PC-9 (cell line): Measurements from ENCODE around the gene SLC30A2.

Experiments used
- CTCF ChIP-seq: fragments of 200-600 bp; sonication (generic); conservative IDR thresholded peaks from 2 replicates; pipeline ENCODE4 v1.6.1; 2017; ENCODE audit warnings: mixed run types, antibody characterized with exemption, mild to moderate bottlenecking, moderate library complexity
- EZH2 ChIP-seq: fragments of 200-600 bp; sonication (generic); IDR thresholded peaks from 2 replicates; pipeline ENCODE4 v1.8.0; 2017; ENCODE audit warnings: antibody characterized with exemption, low read depth

- TF ChIP-seq EZH2: no peak
- peak; percentile 94 for TF ChIP-seq CTCF
Measured at GRCh38 chr1:26035959-26036755, 9.8 kb downstream of the SLC30A2 start.
